SH-SY5Y (cell line): ENCODE data around the gene FSD1.

ENCODE experiments used
- GATA2 ChIP-seq: IDR thresholded peaks from 2 replicates; pipeline ENCODE4 v1.6.1; 2011; ENCODE audit warnings: mild to moderate bottlenecking, low read depth, low read length
- GATA3 ChIP-seq: IDR thresholded peaks from 2 replicates; pipeline ENCODE4 v1.6.1; 2011; ENCODE audit warnings: low read depth, mild to moderate bottlenecking, low read length, moderate library complexity

- TF ChIP-seq GATA2 (no peak), GATA3 (no peak)
These were observed 19.8 kb downstream of the FSD1 start for GRCh38 chr19:4324228-4324627.
